Smooth muscle cell (in vitro differentiated cells): ENCODE measurements around the gene ZNF697. TPM values are rescaled to one million over a fixed set of nuclear protein-coding genes. Genes with fewer than 3 reads are reported as not detected.
A peak's percentile ranks its signal among the peaks of the same experiment; 100 is the strongest.

Experiments
- DNase-seq: peaks from one replicate; lab custom pipeline; 2025; ENCODE audit not compliant: unreplicated experiment; lab: John Stamatoyannopoulos, UW
- H2AFZ ChIP-seq: fragments of 200-600 bp; sonication (generic); 2 replicates; pipeline ENCODE4 v1.6.0; 2016; ENCODE audit warnings: antibody characterized with exemption, low read depth, mild to moderate bottlenecking
- H3F3A ChIP-seq: fragments of 200-600 bp; sonication (generic); 2 replicates; pipeline ENCODE4 v1.6.0; 2017; ENCODE audit warnings: antibody characterized with exemption, low read depth
- H3K27ac ChIP-seq: fragments of 200-600 bp; sonication (generic); 2 replicates; pipeline ENCODE4 v1.5.1; 2016; ENCODE audit warnings: low read depth, mild to moderate bottlenecking
- H3K27me3 ChIP-seq: fragments of 200-600 bp; sonication (generic); 2 replicates; pipeline ENCODE4 v1.6.1; 2016; ENCODE audit warnings: low read depth, mild to moderate bottlenecking
- H3K36me3 ChIP-seq: fragments of 200-600 bp; sonication (generic); 2 replicates; pipeline ENCODE4 v1.5.1; 2016; ENCODE audit warnings: low read depth
- H3K4me1 ChIP-seq: fragments of 200-600 bp; sonication (generic); 2 replicates; pipeline ENCODE4 v1.5.1; 2016; ENCODE audit warnings: low read depth
- H3K4me2 ChIP-seq: fragments of 200-600 bp; sonication (generic); 2 replicates; pipeline ENCODE4 v1.6.0; 2016; ENCODE audit warnings: mild to moderate bottlenecking
- H3K4me3 ChIP-seq: fragments of 200-600 bp; sonication (generic); 2 replicates; pipeline ENCODE4 v1.5.1; 2016; ENCODE audit warnings: mild to moderate bottlenecking
- H3K79me2 ChIP-seq: fragments of 200-600 bp; sonication (generic); 2 replicates; pipeline ENCODE4 v1.6.0; 2016; ENCODE audit warnings: low read depth, mild to moderate bottlenecking
- H3K9ac ChIP-seq: fragments of 200-600 bp; sonication (generic); 2 replicates; pipeline ENCODE4 v1.6.0; 2016; ENCODE audit warnings: low read depth
- H3K9me3 ChIP-seq: fragments of 200-600 bp; sonication (generic); replicated peaks from 2 replicates; pipeline ENCODE4 v1.5.1; 2016; ENCODE audit warnings: low read depth
- H4K20me1 ChIP-seq: fragments of 200-600 bp; sonication (generic); 2 replicates; pipeline ENCODE4 v1.6.0; 2016; ENCODE audit warnings: low read depth
- CTCF ChIP-seq: fragments of 200-600 bp; sonication (generic); IDR thresholded peaks from 2 replicates; pipeline ENCODE4 v1.5.1; 2017; ENCODE audit warnings: borderline replicate concordance, mild to moderate bottlenecking, antibody characterized with exemption; ENCODE audit not compliant: insufficient read depth, poor library complexity, severe bottlenecking
- WGBS: methylation state at CpG from one replicate; pipeline ENCODE4 v1.1.7; 2016; ENCODE audit warnings: low lambda C conversion rate; 5-methylcytosine and 5-hydroxymethylcytosine counted together
- polyA plus RNA-seq: library from polyadenylated mRNA; unstranded; fragments of >200 nt; fragmentation: Nextera tagmentation; extraction: Ambion mirVana; gene quantifications from 2 replicates; pipeline ENCODE4 v1.2.1, GENCODE V29; 2016
- total RNA-seq: library from RNA; depleted of rRNA; stranded (reverse); fragments of >200 nt; gene quantifications from 2 replicates; pipeline ENCODE4 v1.2.3, GENCODE V29; 2014

Gene ZNF697
- total and polyA plus RNA-seq, 2 experiments from 2014 or later, result 2.2 to 18.5 TPM

DNA sequence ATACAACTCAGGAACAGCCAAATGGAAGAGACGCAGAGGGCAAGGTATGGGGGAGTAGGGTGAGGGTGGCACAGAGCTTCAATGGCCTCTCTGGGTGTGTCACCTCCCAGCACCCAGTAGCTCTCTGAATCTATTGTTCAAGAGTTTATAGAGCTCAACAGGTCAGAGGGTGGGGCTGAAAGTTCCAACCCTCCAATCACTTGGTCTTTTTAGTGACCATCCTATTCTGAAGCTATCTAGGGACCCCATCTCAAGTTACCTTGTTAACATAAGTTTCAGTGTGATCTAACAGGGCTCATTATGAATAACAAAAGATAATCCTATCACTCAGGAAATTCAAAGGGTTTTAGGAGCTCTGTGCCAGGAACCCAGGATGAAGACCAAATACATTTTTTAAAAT lies 31.2 kb upstream of the ZNF697 start:
- no peak for DNase-seq
- 94% methylated on average over 1 of the region's 1 CpG for WGBS
- H3K4me1 ChIP-seq, result peaks cover 8% of the 10 kb centered on the region
- no peaks in the 10 kb centered on the region for H4K20me1 ChIP-seq
- no peaks in the 10 kb centered on the region for H3F3A ChIP-seq
- no peaks in the 10 kb centered on the region for H3K36me3 ChIP-seq
- H2AFZ ChIP-seq, result no peak overlapping the region
- no peak overlapping the region for H3K27ac ChIP-seq
- H3K27me3 ChIP-seq, result no peaks in the 10 kb centered on the region
- H3K4me2 ChIP-seq, result no peak overlapping the region
- H3K4me3 ChIP-seq, result no peak overlapping the region
- H3K79me2 ChIP-seq, result no peaks in the 10 kb centered on the region
- H3K9me3 ChIP-seq, result no peaks in the 10 kb centered on the region
- no peak overlapping the region for H3K9ac ChIP-seq
- no peak for TF ChIP-seq CTCF

DNA sequence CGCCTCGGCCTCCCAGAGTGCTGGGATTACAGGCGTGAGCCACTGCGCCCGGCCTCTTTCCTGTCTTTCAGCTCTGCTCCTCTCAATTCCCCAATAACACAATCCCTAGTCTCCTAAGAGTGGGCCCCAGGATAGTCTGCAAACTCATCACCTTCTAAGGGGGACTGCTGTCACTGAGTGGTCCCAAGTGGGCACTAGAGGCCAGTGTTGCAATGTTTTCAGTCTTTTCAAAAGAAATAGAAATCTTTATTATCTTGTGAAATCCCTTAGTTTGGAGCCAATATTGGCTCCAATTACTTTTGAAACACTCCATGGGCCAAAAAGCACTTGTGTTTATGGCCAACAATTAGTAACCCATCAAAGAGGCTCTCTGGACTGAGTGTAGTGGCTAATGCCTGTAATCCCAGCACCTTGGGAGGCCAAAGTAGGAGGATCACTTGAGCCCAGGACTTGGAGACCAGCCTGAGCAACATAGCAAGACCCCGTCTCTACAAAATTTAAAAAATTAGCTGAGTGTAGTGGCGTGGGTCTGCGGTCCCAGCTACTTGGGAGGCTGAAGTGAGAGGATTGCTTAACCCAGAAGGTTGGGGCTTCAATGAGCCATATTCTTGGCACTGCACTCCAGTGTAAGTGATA lies 28.6 kb upstream of the ZNF697 start:
- H2AFZ ChIP-seq, result no peak overlapping the region
- TF ChIP-seq CTCF, result no peak
- H3K27me3 ChIP-seq, result no peaks in the 10 kb centered on the region
- no peaks in the 10 kb centered on the region for H4K20me1 ChIP-seq
- no peak overlapping the region for H3K27ac ChIP-seq
- no peaks in the 10 kb centered on the region for H3K9me3 ChIP-seq
- no peak overlapping the region for H3K9ac ChIP-seq
- peaks cover 7% of the 10 kb centered on the region for H3F3A ChIP-seq
- H3K4me2 ChIP-seq, result no peak overlapping the region
- WGBS, result 89% methylated on average over 8 of the region's 8 CpGs
- H3K36me3 ChIP-seq, result no peaks in the 10 kb centered on the region
- DNase-seq, result no peak
- H3K4me1 ChIP-seq, result peaks cover 9% of the 10 kb centered on the region
- no peak overlapping the region for H3K4me3 ChIP-seq
- H3K79me2 ChIP-seq, result no peaks in the 10 kb centered on the region

- Histone ChIP-seq H3K27ac (peak overlapping the region; percentile 1), H3K79me2 (no peaks in the 10 kb centered on the region), H3K27me3 (no peaks in the 10 kb centered on the region), H3F3A (peaks cover 7% of the 10 kb centered on the region), H3K9ac (peak overlapping the region; percentile 4), H3K9me3 (no peaks in the 10 kb centered on the region), H3K4me2 (peak overlapping the region; percentile 83), H4K20me1 (no peaks in the 10 kb centered on the region), H2AFZ (peak overlapping the region; percentile 73), H3K36me3 (no peaks in the 10 kb centered on the region), H3K4me1 (peaks cover 9% of the 10 kb centered on the region), H3K4me3 (peak overlapping the region; percentile 54)
- TF ChIP-seq CTCF, result peak; percentile 82
- WGBS, result 26% methylated on average over 16 of the region's 16 CpGs
- peak; percentile 36 for DNase-seq
These were observed 27.6 kb upstream of the ZNF697 start for GRCh38 chr1:119675349-119676345.
